Hematopoietic multipotent progenitor cell treated with erythropoietin and hydrocortisone succinate and interleukin-3 and kit ligand, for 15 days (in vitro differentiated cells): ENCODE data around the gene NDEL1.

Experiments
- DNase-seq: peaks from one replicate; pipeline ENCODE4 v3.0.0-alpha.2; 2015; ENCODE audit warnings: low spot score

The NDEL1 gene

DNA sequence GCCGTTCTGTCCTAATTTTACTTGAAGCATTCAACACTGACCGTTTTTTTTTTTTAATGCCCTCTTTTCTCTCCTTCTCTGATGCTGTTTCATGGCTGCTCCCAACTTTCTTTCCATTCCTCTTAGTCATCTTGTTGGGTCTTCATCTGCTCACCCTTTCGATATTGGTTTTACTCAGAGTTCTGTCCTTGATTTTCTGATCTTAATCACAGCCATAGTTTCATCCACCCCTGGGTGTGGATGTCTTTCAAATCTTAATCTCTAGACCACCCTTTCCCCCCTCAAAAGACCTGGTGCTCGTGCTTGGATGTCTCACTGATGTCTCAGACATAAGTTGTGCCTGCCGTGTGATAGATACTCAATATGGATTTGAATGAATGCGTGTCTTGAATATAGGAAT is 22.4 kb downstream of the NDEL1 start:
- DNase-seq: no peak

DNA sequence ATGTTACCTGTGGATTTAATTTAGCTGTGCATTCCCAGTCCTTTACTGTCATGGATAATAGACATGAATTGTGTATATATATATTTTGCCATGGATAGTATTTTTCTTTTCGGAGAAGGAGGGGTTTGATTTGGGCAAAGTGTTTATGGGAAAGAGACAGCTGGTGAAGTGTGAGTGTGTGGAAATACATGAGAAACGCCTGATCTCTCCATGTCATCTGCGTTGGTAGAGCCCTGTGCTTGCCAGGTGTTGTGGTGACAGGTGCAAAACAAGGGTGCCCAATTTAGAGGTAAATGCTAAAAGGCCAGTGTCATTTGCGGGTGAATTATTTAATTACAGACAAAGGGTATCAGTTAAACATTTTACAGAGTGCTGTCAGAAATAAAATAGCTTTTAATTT is 23.4 kb downstream of the NDEL1 start:
- DNase-seq: no peak

DNA sequence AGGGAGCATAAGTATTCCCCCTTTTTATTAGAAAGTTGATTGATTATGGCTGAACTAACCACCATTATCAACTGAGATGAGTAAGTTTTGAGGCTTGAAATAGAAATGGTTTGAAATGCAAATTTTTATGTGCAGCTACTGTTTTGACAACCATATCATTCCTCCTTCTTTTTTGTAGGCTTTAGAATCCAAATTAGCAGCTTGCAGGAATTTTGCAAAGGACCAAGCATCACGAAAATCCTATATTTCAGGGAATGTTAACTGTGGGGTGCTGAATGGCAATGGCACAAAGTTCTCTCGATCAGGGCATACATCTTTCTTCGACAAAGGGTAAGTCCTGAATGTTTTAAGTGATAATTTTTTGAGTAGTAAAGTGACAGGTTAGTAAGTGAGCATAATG is 24.1 kb downstream of the NDEL1 start:
- no peak for DNase-seq

DNA sequence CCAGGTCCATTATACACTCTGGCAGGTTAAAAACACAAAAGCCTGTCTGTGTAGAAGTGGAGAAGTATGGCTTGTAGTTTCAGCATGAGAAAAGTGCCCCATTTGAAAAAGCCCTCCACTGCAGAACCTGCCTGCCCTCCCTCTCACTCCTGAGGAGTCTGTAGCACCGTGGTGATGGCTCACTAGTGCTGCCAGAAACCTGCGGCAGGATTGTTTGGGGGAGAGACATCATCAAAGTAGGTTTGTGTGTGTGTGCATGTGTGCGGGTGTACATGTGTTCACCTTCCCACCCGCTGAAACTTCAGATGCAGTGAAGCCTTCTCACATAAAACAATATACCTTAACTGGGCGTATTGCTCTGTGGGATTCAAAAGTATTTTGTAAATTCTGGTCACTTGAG is 26.9 kb downstream of the NDEL1 start:
- no peak for DNase-seq

DNA sequence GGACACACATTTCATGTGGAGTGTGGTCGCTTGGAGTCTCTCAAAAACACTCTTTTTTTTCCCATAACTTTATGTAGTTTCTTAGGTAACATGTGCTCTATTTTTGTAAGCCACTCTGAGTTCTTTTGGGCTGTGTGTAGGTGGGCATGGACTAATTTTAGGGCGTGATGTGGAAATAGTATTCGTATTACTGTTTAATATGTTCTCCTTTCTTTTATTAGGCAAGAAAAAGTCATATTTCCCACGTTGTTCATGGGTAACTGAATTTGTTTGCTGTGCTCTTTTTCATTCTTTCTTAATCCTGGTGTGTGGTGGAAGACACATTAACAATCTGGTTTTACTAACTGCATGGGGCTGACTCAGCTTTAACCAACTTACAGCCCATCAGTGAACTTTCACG is 27.4 kb downstream of the NDEL1 start:
- no peak for DNase-seq

DNA sequence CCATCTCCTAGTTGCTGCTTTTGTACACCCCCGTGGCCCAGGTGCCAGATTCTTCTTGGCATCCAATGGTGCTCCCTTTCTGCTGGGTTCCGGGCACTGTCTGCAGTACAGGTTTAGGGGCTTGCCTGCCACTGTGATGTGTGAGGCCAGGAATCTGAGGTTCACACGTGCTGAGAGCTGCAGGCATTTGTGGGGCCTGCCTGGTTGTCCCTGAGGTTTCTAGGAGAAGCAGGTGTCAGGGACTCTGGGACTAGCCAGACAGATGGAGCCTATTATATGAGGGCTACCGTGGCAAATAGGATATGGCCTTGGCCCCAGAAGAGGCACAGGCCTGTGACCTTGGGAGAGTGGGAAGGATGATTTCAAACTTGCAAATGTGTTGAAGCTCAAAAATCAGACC is 29.3 kb downstream of the NDEL1 start:
- DNase-seq: no peak

DNA sequence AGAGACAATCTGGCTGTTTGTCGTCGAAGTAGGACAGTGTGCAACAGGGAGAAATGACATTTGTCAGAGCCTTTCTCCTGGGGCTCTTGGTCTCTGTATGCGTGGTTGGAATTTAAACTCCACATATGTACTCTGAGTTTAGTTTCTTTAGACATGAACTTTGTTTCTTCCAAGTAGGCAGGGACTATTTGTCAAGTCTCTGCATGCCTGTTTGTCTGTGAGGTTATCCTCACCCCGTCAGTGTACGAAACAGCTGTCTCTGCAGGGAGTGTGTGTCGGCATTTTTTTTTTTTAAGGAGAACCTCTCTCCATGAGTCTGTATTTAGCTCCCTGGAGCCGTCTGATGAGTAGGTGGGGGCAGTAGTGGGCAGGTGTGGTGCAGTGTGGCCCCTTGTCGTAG is 29.7 kb downstream of the NDEL1 start:
- no peak for DNase-seq

DNA sequence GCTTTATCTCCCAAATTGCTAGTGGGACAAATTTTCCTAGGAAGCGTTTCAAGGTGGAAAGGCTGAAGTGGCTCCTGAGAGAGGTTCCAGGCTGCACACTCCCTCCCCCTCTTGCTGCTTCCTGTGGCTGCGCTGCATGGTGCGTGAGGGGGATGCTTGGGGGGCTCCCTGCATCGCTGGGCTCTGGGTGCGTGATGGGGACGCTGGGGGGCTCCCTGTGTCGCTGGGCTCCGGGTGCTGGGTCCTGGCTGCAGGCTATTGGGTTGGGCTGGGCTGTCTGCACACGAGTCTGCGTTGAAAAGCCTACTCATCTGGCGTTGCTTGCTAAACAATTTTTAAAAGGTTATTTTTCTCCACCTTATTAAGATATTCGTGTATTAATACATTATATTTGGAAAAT is 30.1 kb downstream of the NDEL1 start:
- no peak for DNase-seq

DNA sequence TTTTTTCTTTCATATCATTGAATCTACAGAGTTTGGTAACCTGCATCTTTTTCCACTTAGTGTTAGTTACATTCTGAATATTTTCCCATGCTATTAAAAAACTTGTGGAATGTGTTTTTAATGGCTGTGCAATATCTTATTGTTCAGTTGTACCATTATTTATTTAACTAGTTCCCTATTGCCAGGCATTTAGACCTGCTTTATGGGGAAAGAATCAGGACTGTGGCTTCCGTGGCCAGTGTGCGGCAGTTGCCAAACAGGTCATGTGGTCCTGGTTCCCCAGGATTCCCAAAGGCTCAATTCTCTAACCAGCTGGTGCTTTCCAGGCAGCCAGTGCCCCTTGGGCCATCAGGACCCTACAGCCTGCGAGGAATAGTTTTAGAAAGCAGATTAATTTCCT is 30.8 kb downstream of the NDEL1 start:
- DNase-seq: no peak

DNA sequence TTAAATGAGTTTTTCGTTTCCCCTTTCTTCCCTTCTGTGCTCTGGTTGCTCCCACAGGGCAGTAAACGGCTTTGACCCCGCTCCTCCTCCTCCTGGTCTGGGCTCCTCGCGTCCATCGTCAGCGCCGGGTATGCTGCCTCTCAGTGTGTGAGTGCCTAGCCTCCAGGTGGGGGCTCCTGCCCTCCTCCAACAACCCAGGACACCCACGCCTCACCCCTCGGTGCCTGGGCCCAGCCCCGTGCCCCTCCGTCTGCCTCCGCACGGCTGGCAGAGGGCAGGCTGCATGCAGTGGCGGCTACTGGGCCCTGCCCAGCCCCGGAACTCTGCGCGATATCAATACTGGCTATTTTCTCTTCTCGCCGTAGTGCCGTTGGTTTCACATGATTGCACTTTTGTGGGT is 31.2 kb downstream of the NDEL1 start:
- DNase-seq: no peak

DNA sequence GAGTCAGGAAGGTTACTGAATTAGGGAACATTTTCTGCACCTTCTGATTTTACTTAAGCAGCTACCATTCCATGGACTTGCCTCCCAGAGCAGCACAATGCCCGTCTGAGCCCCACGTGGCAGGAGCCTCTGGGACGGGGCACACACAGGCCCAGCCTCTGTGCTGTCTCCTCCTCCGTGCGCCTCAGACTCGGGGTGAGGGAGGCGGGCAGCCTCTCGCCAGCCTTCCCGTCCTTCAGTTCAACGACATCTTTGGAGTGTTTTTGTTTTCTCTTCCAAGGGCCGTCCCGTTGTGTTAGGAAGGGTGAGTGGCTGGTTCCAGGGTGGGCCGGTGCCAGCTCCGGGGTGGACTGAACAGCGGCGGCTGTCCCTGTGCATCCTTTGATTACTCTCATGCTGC is 31.8 kb downstream of the NDEL1 start:
- no peak for DNase-seq

DNA sequence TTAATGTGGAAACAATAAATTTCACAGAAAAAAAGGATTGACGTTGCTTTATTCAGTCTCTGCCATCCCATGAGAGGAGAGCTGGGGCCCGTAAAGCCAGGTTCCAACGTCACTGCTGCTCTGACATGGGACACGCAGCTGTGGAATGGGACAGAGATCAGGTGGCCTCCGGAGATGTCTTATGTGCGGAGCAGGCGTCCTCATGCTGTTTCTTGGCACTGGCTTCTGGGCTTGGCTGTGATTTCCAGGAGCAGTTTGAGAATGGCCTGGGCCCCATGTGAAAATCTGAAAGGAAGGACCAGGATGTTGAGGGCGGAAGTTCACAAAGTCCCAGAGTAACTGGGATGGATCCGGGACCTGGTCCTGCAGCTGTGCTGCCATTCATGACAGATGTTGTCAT is 32.4 kb downstream of the NDEL1 start:
- DNase-seq: no peak

DNA sequence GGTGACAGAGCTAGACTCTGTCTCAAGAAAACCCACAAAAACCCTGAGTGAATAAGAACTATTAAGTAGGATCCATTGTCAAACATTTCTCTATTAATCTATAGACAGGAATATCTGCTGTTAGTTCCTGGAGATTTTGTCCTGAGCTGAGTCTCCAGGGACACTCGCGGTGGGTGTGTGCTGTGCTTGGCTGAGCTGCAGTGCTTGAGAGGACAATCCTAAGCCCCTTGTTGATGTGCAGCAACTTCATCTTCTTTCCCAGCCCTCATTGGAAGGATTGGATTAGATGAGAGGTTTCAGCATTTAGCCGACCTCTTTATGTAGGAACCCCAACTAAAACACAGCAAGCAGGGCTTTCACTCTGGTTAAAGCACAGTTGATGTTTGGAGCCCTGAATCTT is 33.3 kb downstream of the NDEL1 start:
- no peak for DNase-seq

DNA sequence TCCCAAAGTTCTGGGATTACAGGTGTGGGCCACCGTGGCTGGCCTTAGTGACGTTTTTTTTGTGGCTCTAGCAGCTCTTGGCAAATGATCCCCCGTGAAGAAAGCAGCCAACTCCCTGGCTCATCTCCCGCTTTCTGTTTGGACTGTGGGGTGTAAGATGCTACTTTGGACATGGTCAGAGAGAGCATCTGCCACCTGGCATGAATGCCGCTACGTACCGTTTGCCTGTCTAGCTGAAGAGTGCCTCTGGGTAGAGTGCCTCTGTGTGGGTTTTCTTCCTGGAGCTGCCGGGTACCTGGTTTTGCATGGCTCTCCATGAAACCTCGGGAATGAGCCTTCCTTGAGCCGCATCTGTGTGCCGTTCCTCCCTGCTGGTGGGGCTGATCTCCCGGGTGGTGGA is 34.3 kb downstream of the NDEL1 start:
- DNase-seq: no peak

DNA sequence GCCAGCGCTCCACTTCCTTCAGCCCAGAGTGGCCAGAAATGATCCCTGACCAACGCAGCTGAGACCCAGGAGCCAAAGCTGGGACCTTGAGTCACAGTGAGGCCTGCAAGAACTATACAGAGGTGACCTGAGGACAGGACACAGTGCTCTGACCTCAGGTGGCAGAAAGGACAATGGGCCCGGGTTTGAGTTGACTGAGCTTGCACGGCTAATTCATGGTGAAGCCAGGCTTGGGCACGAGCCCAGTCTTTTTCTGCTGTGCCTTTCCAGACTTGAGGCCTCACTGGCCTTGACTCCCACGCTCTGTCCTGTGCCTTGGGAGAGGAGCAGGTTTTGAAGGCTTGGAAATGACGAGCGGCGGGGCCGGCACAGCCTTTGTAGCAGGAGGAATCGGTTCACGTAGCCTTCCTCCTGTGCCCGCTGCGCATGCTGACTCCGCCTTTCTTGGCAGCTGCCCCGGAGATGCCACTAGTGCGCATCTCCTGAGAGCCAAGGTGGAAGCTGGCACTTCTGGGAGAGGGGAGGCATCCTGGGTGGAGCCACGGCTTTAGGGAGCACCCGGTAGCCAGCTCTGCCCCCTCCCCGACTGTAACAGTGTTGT is 34.9 kb downstream of the NDEL1 start:
- DNase-seq: no peak

DNA sequence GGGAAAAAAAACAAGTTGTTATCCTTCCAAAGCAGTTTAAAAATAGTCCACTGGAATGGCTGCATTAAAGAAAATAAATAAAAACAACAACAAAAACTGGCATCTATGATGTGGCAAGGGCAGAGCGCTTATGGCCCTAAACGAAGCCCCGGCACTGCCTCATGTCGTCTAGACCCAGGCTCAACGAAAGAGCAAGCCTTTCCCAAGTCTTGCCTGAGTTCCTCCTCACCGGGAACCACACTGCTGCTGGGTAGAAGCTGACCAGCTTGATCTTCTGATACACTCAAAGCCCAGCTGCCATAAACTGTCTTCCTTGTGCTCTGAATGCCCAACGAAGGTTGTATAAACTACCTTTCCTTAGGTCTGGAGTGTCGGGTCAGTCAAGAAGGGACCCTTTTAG is 37.0 kb downstream of the NDEL1 start:
- no peak for DNase-seq

DNA sequence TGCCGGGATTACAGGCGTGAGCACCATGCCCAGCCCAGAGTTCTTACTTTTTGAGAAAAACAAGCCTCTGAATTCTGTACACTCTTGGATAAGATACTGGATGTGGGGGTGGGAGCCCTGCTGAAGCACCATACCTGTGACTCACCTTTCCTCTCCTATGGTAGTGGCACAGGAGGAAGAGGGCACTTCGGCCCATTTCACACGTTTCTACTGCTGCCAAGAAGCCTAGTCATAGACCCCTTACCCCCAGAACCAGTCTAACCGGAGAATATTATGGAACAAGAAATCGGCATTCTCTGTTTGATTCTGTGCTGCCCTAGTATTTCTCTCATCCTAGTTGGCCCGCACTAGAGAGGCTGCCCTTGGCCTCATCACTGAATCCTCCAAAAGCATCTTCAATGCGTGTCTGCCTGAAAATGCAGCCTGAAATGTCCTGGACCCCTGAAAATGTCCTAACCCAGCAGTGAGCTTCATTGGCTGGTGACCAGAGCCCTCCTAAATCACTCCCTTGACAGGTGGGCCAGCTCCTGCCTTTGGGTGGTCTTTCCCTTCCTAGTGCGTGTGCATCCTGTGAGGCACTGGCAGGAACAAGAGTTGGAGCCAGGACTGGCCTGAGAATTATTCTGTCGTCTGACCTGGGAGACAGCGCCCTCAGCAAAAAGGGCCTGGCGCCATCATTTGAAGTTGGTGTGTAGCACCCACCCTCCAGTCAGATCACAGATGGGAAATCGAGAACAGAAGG is 37.9 kb downstream of the NDEL1 start:
- no peak for DNase-seq

DNA sequence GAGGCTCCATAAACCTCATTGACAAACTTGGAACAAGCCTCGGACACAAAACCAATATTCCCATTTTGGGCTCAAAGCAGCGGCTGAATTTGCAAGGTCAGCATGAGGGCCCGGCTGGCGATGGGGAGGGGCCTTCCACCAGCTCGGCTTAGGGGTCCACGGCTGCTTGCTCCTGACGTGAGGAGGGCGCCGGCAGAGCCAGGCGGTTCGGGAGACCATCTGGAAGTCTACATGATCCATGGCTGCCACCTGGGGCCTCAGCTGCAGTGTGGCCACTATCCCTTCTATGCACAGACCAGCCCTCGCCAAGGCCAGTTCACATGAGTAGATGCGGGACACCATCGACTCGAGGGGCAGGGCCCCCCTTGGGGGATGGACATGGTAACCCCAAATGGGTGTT is 39.1 kb downstream of the NDEL1 start:
- DNase-seq: no peak

DNA sequence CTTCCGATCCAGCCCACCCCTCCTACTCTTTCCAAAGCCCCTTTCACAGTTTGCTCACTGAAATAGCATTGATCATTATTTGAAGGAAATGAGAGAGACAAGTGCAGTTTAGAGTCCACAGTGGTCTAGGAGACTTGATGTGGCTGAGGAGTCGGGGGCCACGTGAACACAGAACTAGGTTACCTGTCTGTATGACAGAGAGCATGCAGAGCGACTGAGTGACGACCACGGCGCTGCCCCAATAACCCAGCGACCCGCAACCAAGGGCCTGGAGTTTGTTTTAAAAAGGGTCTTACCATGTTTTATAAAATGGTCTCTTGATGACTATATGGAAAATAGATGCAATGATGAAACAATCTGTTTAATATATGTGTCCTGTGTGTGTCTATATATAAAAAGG is 39.5 kb downstream of the NDEL1 start:
- DNase-seq: no peak

DNA sequence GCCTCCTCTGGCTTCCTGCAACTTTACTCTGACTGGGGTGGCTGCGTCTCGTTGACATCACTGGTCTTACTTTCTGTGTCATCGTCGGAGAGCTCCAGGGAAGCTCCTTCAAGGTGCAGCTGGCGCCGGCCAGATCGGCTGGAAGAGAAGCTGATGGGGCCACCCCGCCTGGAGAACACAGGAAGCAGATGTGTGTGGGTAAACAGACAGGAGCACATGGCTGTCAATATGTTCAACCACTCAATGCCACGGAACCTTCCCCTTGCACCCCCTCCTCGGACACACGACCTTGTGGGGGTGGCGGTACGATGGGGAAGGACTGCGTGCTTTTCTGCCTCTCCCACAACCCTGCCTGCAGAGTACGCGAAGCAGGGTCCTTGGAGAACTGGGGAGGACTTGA is 40.1 kb downstream of the NDEL1 start:
- DNase-seq: no peak

DNA sequence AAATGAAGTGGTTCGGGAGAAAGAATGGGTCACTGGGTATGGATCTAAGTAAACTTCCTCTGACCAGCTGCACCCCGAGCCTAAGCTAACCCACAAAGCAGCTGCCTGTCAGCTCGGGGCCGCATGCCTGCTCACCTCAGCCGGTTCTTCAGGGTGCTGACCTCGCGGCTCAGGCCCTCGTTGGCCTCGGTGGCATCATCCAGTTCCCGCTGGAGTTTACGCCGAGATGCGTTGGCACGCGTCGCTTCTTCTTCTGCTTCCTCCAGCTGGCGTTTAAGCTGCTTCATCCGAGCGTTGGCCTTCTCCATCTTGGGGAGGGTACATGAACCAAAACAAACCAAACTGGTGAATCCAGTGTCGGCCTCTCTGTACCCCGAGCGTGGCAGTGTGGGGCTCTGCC is 41.1 kb downstream of the NDEL1 start:
- no peak for DNase-seq

DNA sequence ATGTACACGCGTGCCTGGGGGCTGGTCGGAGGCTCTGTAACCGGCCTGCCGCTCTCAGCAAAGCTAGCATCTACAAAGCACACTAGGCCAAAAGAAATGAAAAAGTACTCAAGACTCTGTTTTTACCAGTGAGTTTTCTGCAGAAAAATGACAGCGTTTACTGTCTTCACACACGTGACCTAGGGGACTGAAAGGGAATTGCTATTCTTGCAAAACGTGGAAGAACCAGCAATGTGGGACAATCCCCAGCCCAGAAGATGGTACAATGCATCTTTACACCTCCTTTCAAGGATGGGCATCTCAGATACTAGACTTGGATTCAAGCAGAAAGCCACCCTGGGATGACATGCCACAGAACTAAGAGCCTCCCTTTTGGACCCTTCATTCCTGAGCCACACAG is 41.5 kb downstream of the NDEL1 start:
- DNase-seq: no peak

DNA sequence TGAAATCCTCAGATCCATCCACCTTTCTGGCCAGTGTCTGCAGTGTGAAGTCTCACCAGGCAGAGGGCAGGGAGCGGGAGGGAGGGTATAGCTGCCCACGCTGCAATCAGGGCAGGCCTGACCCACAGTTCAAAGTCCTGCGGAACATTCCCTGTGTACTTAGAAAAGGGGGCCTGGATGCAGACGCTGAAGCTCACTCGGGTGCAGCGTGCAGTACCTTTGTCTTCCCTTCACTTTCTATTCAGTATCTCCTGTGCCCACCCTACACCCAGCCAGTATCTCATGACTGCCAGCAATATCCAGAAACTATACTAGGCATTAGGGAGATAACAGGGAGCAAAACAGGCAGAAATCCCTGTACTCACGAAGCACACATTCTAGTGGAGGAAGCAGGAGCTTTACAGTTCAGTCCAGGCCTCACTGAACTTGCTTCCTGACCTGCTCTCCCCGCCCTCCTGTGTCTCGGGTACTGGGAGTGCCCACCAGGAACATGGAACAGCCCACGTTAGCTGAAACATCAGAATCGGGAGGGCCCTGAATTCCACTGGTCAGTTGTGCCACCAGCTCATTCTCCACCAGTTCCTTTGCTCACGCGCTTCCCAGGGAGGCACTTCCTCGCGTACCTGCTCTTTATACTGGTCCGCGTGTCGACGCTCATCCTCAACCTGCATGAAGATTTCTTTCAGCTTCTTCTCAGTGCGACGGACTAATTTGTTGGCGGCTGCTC is 42.2 kb downstream of the NDEL1 start:
- no peak for DNase-seq
